IMR-90 (cell line): ENCODE data around the gene SLC39A5.

Experiments
- BHLHE40 ChIP-seq: fragments of 150-350 bp; IDR thresholded peaks from 2 replicates; pipeline ENCODE4 v1.6.1; 2016; ENCODE audit warnings: mild to moderate bottlenecking, low read depth, low read length
- CEBPB ChIP-seq: IDR thresholded peaks from 2 replicates; pipeline ENCODE4 v1.6.1; 2012; ENCODE audit warnings: low read depth, low read length, improper control_type of control experiment
- MAFK ChIP-seq: IDR thresholded peaks from 2 replicates; pipeline ENCODE4 v1.6.1; 2012; ENCODE audit warnings: low read depth, low read length, improper control_type of control experiment
- MAZ ChIP-seq: IDR thresholded peaks from 2 replicates; pipeline ENCODE4 v1.6.1; 2012; ENCODE audit warnings: low read depth, mild to moderate bottlenecking, low read length, improper control_type of control experiment, moderate library complexity, borderline replicate concordance
- MXI1 ChIP-seq: IDR thresholded peaks from 2 replicates; pipeline ENCODE4 v1.6.1; 2012; ENCODE audit warnings: low read depth, mild to moderate bottlenecking, low read length, moderate library complexity, borderline replicate concordance
- POLR2A ChIP-seq: IDR thresholded peaks from 2 replicates; pipeline ENCODE4 v1.6.1; 2012; ENCODE audit warnings: mild to moderate bottlenecking, low read depth, low read length
- RAD21 ChIP-seq: IDR thresholded peaks from 2 replicates; pipeline ENCODE4 v1.6.1; 2012; ENCODE audit warnings: low read length, improper control_type of control experiment
- RCOR1 ChIP-seq: IDR thresholded peaks from 2 replicates; pipeline ENCODE4 v1.6.1; 2012; ENCODE audit warnings: mild to moderate bottlenecking, low read length, improper control_type of control experiment; ENCODE audit not compliant: insufficient replicate concordance
- SMC3 ChIP-seq: fragments of 150-350 bp; IDR thresholded peaks from 2 replicates; pipeline ENCODE4 v1.6.1; 2016; ENCODE audit warnings: low read depth, mild to moderate bottlenecking, antibody characterized with exemption, low read length, moderate library complexity
- TF ChIP-seq, protein P1 (sequence below): conservative IDR thresholded peaks from 2 replicates; pipeline ENCODE4 v1.5.1; 2012; ENCODE audit warnings: mild to moderate bottlenecking, low read depth, low read length, improper control_type of control experiment
- TF ChIP-seq, protein P2 (sequence below): fragments of 150-350 bp; IDR thresholded peaks from 2 replicates; pipeline ENCODE4 v1.6.1; 2016; ENCODE audit warnings: low read depth, mild to moderate bottlenecking, low read length, moderate library complexity, borderline replicate concordance

DNA sequence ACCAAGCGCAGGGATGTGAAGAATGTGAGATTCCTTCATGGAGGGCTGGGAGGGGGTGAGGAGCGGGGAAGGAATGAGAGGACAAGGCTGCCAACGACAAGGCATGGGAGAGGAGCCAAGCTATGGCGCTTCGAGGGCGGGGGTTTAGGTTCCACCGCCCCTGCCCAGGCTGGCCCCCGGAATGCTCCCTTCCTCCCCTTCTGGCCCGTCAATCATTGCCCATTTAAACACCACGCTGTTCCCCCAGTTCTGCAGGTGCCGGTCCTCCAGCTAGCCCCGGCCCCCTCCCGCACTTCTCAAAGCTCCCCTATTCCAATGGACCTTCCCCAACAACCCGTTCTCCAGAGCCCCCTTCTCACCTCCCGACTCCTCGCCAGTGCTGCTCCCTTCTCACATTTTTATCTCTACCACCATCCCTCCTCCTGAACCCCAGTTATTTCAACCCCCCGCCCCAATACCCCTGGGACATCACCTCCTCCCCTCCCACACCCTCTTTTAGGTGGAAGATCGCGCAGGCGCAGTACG, 8.6 kb upstream of the SLC39A5 start:
- TF ChIP-seq SMC3 = no peak
- TF ChIP-seq, protein P1, sequence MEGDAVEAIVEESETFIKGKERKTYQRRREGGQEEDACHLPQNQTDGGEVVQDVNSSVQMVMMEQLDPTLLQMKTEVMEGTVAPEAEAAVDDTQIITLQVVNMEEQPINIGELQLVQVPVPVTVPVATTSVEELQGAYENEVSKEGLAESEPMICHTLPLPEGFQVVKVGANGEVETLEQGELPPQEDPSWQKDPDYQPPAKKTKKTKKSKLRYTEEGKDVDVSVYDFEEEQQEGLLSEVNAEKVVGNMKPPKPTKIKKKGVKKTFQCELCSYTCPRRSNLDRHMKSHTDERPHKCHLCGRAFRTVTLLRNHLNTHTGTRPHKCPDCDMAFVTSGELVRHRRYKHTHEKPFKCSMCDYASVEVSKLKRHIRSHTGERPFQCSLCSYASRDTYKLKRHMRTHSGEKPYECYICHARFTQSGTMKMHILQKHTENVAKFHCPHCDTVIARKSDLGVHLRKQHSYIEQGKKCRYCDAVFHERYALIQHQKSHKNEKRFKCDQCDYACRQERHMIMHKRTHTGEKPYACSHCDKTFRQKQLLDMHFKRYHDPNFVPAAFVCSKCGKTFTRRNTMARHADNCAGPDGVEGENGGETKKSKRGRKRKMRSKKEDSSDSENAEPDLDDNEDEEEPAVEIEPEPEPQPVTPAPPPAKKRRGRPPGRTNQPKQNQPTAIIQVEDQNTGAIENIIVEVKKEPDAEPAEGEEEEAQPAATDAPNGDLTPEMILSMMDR = no peak
- no peak for TF ChIP-seq MXI1
- no peak for TF ChIP-seq POLR2A
- peak; percentile 86; the same call in 1 of the 2 replicates for TF ChIP-seq MAZ
- no peak for TF ChIP-seq CEBPB
- TF ChIP-seq RAD21 = no peak
- no peak for TF ChIP-seq RCOR1
- TF ChIP-seq, protein P2, sequence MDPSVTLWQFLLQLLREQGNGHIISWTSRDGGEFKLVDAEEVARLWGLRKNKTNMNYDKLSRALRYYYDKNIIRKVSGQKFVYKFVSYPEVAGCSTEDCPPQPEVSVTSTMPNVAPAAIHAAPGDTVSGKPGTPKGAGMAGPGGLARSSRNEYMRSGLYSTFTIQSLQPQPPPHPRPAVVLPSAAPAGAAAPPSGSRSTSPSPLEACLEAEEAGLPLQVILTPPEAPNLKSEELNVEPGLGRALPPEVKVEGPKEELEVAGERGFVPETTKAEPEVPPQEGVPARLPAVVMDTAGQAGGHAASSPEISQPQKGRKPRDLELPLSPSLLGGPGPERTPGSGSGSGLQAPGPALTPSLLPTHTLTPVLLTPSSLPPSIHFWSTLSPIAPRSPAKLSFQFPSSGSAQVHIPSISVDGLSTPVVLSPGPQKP = no peak
- TF ChIP-seq BHLHE40 = peak; percentile 65
- TF ChIP-seq MAFK = no peak
